ENCODE measurements around the gene NAT8.
"Not testable (repeated sequence)": the region's sequence is repeated elsewhere in the genome, so short reads cannot be mapped to it uniquely, and the experiment has no call there.

NAT8 gene

GRCh38 chr2:73640946-73641766 lies 1.1 kb downstream of the NAT8 start:
- no peak for DNase-seq
- intact Hi-C loops (cut with DNase I) = no loop called here

- peak in 2 of 42 donors; percentile 3 to 48 for DNase-seq
- intact Hi-C loops (cut with DNase I) = no loop called here
Observed at GRCh38 chr2:73640511-73640911, 1.7 kb downstream of the NAT8 start.

DNA sequence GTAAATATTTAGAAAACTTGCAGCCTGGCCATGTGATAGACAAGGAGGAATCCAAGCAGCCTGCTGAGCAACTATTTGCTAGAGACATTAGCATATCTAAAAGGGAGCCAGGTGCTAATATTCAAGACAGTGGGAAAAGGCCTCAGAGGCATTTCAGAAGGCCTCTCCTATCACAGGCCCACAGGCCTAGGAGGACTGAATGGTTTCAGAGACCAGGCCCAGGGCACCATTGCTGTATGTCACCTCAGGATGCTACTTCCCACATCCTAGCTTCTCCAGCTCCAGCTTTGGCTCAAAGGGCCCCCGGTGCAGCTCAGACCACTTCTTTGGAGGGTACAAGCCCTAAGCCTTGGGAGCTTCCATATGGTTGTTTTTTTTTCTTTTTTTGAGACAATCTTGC lies 3.8 kb downstream of the NAT8 start:
- no peak for DNase-seq
- intact Hi-C loops (cut with DNase I) = no loop called here

- DNase-seq; intact Hi-C loops (cut with DNase I): not testable (repeated sequence)
Observed at GRCh38 chr2:73636977-73637376, 5.2 kb downstream of the NAT8 start.

- DNase-seq; intact Hi-C loops (cut with DNase I): not testable (repeated sequence)
Observed at GRCh38 chr2:73630662-73631266, 11.5 kb downstream of the NAT8 start.

DNA sequence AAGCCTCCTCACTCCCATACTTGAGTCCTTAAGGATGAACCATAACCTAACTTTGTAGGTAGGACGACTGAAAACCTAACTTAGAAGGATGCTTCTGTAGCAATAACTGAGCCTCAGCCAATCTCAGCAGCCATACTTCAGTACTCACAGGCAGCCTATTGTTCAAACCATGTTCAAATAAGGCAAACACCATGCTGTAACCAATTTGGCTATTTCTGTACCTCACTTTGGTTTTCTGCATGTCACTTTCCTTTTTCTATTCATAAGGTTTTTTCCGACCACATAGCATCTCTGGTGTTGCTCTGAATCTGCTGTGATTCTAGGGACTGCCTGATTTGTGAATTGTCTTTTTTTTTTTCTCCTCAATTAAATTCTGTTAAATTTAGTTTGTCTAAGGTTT lies 13.7 kb downstream of the NAT8 start:
- intact Hi-C loops (cut with DNase I); DNase-seq: not testable (repeated sequence)

DNA sequence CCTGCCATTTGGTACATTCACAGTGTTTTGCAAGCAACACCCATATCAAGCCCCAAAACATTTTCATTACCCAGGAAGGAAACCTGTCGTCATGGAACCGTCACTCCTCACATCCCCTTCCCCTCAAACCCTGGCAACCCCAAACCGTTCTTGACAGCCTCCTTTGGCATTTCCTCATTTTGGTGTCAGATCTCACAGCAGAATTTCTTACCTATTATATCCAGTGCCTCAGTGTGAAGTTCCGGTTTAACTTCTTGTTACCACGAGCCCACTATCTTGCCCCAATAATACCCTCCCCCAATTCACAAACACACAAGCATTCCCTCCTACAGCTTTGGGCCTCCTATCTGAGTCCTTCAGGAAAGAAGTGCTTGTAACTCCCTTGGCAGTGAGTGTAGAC lies 16.0 kb downstream of the NAT8 start:
- DNase-seq; intact Hi-C loops (cut with DNase I): not testable (repeated sequence)

DNA sequence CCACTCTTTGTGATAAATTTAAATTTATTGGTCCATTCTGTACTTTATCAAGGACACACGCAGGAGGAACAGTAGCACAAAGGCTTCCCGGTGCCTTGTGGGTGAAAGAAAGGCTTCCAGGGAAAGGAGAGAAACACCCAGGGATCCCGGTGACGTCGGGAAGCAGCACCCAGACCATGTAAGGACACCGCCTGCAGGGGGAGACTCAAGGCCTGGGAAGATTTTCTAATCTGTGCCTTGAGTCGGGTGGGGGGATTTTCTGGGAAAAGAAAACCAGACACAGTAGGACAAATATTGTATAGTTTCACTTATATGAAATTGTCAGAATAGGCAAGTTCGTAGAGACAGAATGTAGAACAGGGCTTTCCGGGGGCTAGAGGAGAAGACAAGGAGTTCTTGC lies 17.6 kb downstream of the NAT8 start:
- DNase-seq; intact Hi-C loops (cut with DNase I): not testable (repeated sequence)

DNA sequence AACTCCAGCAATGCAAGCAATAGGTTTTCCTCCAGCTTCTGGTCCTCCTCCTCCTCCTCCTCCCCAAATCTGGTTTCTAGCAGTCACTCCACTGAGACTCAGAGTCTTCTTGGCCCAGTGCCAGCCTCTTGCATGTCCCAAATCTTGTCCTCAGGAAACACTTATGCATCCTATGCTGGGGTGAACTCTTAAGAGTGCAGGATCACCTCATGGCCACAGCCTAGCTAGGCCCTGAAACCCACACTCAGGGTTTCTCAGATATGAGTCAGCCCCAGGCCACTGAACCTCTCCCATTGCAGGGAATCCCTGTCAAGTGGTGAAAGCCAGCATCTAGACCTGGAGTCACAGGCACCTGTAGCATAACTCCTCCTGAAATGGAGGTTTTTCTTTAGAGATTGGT lies 18.2 kb downstream of the NAT8 start:
- intact Hi-C loops (cut with DNase I); DNase-seq: not testable (repeated sequence)

- intact Hi-C loops (cut with DNase I) = not testable (repeated sequence)
- peak in 1 of 42 donors; percentile 29 for DNase-seq
Observed at GRCh38 chr2:73619925-73620324, 22.3 kb downstream of the NAT8 start.

GRCh38 chr2:73614997-73615396 lies 27.2 kb downstream of the NAT8 start:
- DNase-seq = no peak
- intact Hi-C loops (cut with DNase I) = no loop called here

- intact Hi-C loops (cut with DNase I) = no loop called here
- DNase-seq = no peak
Observed at GRCh38 chr2:73614105-73614504, 28.1 kb downstream of the NAT8 start.

DNA sequence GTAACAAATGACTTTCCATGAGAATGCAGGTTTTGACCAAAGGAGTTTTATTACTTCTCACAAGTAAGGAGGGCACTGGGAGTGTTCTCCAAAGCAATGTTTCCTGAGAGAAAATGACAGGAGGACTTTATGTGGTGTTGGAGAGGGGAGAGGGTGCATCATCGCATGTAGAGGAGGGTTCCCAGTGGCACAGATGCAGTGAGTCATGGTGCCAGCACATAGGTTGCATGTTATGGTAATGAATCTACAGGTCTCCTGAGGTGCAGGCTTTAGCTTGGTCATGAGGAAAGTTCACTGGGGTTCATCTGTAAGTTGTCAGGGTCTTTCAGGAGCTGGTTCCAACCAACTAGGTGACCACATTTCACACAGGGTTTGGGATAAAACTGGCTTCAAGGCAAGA lies 30.4 kb downstream of the NAT8 start:
- DNase-seq = no peak
- intact Hi-C loops (cut with DNase I) = no loop called here

GRCh38 chr2:73611193-73611592 lies 31.0 kb downstream of the NAT8 start:
- DNase-seq = no peak
- intact Hi-C loops (cut with DNase I) = no loop called here

DNA sequence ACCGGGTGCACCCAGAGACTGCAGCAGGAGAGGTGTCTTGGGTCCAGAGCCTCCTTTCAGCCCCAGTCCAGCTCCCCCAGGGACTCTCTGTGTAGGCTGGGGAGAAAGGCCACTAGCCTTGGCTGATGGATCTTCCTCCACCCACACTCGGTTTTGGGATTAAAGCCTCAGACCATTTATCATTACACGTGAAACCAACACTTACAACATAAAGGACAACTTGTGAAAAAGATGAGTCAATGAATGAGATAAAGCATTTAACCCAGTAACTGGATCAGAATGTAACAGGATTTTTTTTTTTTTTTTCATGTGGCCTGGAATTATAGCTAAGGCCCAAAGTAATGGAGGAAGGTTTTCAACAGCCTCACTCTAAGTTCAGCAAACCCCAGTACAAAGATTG lies 32.1 kb downstream of the NAT8 start:
- intact Hi-C loops (cut with DNase I) = no loop called here
- DNase-seq = no peak

DNA sequence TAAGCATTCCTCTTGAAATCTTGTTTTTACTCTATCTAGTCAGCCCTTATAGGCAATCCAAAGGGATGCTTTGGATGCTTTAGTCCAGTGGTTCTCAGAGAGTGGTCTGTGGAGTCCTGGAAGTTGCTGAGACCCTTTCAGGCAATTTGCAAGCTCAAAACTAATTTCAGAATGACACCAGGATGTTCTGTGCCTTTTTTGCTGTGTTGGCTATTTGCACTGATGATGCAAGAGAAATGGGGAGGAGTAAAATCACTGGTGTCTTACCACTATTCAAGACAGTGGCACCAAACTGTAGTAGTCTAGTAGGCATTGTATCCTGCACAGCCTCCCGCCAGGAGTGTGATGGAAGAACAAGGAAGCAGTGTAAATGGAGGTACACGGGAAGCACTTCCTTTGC lies 37.6 kb downstream of the NAT8 start:
- intact Hi-C loops (cut with DNase I); DNase-seq: not testable (repeated sequence)

DNA sequence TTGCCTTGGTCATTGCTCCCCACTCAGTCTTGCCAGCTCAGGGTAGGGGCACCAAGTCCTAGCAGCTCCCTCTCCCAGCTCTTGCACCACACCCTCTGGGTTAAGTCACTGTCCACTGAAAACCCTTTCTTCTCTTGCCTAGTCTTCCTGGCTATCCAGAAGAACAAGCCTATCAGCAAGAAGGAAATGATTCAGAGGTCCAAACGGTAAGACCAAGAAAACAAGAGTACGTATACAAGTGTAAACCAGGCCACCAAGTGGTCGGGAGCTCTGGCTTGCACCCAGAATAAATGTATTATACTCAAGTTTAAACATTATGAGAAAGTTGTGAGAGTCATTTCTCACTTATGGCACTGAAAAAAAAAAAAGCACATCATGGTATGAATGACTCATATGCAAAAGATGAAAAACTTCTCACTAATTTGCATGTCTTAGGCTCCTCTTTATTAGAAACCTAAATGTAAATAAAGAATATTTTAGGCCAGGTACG lies 39.1 kb downstream of the NAT8 start:
- intact Hi-C loops (cut with DNase I); DNase-seq: not testable (repeated sequence)

- no peak for DNase-seq
- intact Hi-C loops (cut with DNase I) = no loop called here
Observed at GRCh38 chr2:73601780-73602179, 40.4 kb downstream of the NAT8 start.

DNA sequence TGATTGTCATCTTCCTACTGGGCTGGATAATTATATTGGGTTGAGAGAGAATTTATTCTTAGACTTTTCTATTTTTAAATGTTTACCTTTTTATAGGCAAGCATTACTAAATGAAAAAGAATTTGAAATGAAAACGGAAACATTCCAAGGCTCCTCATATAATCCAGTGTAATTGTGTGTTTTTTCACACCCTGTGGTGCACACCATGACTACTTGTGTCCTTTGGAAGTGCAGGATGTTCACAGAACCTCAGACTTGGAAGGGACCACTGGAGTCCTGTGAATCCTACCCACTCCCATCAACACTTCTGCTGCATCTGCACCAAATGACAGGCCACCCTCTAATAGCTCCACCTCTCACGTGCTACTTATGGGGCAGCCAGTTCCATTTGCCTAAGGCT lies 48.0 kb downstream of the NAT8 start:
- intact Hi-C loops (cut with DNase I) = no loop called here
- DNase-seq = no peak

GRCh38 chr2:73593680-73594079 lies 48.5 kb downstream of the NAT8 start:
- no peak for DNase-seq
- intact Hi-C loops (cut with DNase I) = no loop called here

Data from head of caudate nucleus (tissue), 42 donors.